ENCODE measurements around the gene CTDSPL2.
"Not testable (repeated sequence)": the region's sequence is repeated elsewhere in the genome, so short reads cannot be mapped to it uniquely, and the experiment has no call there.

CTDSPL2 gene

GRCh38 chr15:44541282-44541958 is 114.0 kb downstream of the CTDSPL2 start:
- DNase-seq (ENCODE audit: low read depth): no peak

GRCh38 chr15:44542596-44542995 is 115.2 kb downstream of the CTDSPL2 start:
- no peak for DNase-seq (ENCODE audit: low read depth)

GRCh38 chr15:44544745-44545144 is 117.3 kb downstream of the CTDSPL2 start:
- not testable (repeated sequence) for DNase-seq (ENCODE audit: low read depth)

GRCh38 chr15:44545913-44546802 is 118.7 kb downstream of the CTDSPL2 start:
- peak; percentile 17 for DNase-seq (ENCODE audit: low read depth)

- DNase-seq (ENCODE audit: low read depth): not testable (repeated sequence)
These were observed 121.7 kb downstream of the CTDSPL2 start for GRCh38 chr15:44549152-44549551.

GRCh38 chr15:44550256-44550655 is 122.8 kb downstream of the CTDSPL2 start:
- no peak for DNase-seq (ENCODE audit: low read depth)

- no peak for DNase-seq (ENCODE audit: low read depth)
These were observed 123.3 kb downstream of the CTDSPL2 start for GRCh38 chr15:44550734-44551133.

- no peak for DNase-seq (ENCODE audit: low read depth)
These were observed 127.7 kb downstream of the CTDSPL2 start for GRCh38 chr15:44554934-44555723.

GRCh38 chr15:44560926-44561325 is 133.5 kb downstream of the CTDSPL2 start:
- not testable (repeated sequence) for DNase-seq (ENCODE audit: low read depth)

GRCh38 chr15:44565387-44566154 is 138.1 kb downstream of the CTDSPL2 start:
- no peak for DNase-seq (ENCODE audit: low read depth)

- no peak for DNase-seq (ENCODE audit: low read depth)
These were observed 138.7 kb downstream of the CTDSPL2 start for GRCh38 chr15:44566155-44566540.

- DNase-seq (ENCODE audit: low read depth): no peak
These were observed 140.9 kb downstream of the CTDSPL2 start for GRCh38 chr15:44568338-44568737.

- no peak for DNase-seq (ENCODE audit: low read depth)
These were observed 141.9 kb downstream of the CTDSPL2 start for GRCh38 chr15:44569316-44569715.

- no peak for DNase-seq (ENCODE audit: low read depth)
These were observed 142.9 kb downstream of the CTDSPL2 start for GRCh38 chr15:44570361-44570760.

- no peak for DNase-seq (ENCODE audit: low read depth)
These were observed 146.0 kb downstream of the CTDSPL2 start for GRCh38 chr15:44573386-44573785.

GRCh38 chr15:44574734-44575133 is 147.3 kb downstream of the CTDSPL2 start:
- no peak for DNase-seq (ENCODE audit: low read depth)
